Epithelial cell of esophagus (primary cell): ENCODE results near the gene FAM187B.
A peak's percentile ranks its signal among the peaks of the same experiment; 100 is the strongest.

Experiments
- DNase-seq: peaks from one replicate; pipeline ENCODE4 v3.0.0; 2010; ENCODE audit warnings: low read depth
- H3K4me3 ChIP-seq: 2 replicates; pipeline ENCODE4 v1.5.1; 2011; ENCODE audit warnings: mild to moderate bottlenecking, low read length, control low read depth
- TF ChIP-seq, protein P1 (sequence below): IDR thresholded peaks from 2 replicates; pipeline ENCODE4 v1.5.1; 2011; ENCODE audit warnings: low read depth, mild to moderate bottlenecking, low read length, control low read depth, inconsistent platforms; ENCODE audit not compliant: insufficient read depth; ENCODE audit errors: missing control alignments

Gene FAM187B

DNA sequence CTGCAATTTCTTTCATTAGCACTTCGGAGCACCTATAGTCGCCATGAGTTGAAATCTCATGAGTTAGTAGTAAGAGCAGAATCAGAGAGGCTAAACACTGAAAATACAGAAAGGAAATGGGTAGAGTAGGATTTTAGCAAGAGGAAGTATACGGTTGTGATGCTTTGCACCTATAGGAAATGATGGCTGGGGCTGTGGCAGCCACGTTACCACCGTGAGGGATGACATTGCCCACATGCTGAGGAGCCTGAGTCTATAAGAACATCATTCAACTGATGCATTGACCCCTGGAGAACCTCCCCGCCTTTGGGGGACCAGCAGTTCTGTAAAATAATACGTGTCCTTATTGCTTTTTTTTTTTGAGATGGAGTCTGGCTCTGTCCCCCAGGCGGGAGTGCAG is 20.4 kb downstream of the FAM187B start:
- DNase-seq: no peak
- TF ChIP-seq, protein P1, sequence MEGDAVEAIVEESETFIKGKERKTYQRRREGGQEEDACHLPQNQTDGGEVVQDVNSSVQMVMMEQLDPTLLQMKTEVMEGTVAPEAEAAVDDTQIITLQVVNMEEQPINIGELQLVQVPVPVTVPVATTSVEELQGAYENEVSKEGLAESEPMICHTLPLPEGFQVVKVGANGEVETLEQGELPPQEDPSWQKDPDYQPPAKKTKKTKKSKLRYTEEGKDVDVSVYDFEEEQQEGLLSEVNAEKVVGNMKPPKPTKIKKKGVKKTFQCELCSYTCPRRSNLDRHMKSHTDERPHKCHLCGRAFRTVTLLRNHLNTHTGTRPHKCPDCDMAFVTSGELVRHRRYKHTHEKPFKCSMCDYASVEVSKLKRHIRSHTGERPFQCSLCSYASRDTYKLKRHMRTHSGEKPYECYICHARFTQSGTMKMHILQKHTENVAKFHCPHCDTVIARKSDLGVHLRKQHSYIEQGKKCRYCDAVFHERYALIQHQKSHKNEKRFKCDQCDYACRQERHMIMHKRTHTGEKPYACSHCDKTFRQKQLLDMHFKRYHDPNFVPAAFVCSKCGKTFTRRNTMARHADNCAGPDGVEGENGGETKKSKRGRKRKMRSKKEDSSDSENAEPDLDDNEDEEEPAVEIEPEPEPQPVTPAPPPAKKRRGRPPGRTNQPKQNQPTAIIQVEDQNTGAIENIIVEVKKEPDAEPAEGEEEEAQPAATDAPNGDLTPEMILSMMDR: no peak
- H3K4me3 ChIP-seq: no peak overlapping the region

DNA sequence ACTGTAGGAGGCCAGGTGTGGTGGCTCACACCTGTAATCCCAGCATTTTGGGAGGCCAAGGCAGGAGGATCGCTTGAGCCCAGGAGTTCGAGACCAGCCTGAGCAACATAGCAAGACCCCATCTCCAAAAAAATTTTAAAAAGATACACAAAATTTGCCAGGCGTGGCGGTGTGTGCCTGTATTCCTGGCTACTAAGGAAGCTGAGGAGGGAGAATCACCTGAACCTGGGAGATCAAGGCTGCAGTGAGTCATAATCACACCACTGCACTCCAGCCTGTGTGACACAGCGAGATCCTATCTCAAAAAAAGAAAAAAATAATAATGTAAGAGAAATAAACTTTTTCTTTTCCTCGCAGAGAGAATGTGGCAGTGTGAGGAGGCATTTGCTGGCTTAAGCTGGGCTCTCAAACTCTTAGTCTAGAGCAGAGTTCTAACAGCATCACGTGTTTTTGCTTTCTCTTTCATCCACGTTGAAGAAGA is 21.1 kb downstream of the FAM187B start:
- TF ChIP-seq, protein P1: no peak
- no peak overlapping the region for H3K4me3 ChIP-seq
- peak; percentile 22 for DNase-seq

DNA sequence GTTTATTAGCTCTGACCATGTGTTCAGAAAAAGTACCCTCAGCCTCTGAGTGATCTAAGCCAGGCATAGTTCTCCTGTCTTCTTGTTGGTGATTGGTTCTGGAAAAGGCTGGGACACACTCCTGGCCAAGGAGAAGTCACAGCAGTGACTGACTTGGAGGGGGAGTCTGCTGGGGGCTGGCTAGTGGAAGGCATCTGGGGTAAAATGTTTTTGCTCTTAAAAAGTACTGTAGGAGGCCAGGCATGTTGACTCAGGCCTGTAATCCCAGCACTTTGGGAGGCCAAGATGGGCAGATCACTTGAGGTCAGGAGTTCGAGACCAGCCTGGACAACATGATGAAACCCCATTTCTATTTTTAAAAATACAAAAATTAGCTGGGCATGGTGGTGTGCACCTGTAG is 21.7 kb downstream of the FAM187B start:
- H3K4me3 ChIP-seq: no peak overlapping the region
- no peak for DNase-seq
- TF ChIP-seq, protein P1: no peak

DNA sequence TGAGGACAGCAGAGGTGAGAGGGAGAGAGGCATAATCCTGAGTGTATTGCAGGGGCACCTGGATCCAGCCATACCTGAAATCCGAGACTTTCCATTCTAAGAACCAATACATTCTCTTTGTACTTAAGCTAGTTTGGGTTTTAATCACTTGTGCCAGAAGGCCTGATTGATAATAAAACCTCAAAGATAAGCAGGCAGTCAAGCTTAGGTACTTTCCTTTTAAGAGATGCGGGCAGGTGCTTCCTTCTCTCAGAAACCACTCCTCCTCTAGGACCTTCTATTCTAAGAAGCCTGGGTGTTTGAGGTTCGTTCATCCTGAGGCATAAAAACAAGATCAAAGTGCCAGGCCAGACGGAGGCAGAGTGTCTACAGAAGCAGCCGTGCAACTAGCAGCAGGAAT is 22.2 kb downstream of the FAM187B start:
- H3K4me3 ChIP-seq: no peak overlapping the region
- TF ChIP-seq, protein P1: no peak
- no peak for DNase-seq

DNA sequence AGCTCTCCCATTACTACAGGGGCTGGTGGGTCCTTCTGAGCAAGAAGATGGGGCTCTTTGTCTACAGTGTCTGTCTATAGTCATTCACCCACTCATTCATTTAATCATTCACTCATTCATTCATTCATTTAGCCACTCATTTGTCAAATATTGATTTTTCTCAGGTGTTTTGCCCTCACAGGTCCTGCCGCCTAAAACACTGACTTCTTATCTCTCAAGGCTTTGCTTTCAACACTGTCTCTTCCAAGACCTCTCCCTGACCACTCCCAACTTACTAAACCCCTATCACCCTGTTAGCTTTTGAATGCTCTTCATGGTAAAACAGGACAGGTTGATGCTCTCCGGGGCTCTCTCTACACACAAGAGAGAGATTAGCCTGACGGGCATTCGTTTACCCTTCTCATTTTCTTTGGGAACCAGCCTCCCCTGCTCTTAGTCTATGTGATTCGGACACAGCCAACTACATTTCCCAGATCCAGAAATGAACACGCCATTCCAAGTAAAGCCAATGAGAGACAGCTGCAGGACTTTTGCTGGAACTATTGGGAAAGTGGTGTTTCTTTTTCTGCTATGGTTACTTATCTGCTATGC is 22.7 kb downstream of the FAM187B start:
- H3K4me3 ChIP-seq: no peak overlapping the region
- TF ChIP-seq, protein P1: no peak
- DNase-seq: no peak

DNA sequence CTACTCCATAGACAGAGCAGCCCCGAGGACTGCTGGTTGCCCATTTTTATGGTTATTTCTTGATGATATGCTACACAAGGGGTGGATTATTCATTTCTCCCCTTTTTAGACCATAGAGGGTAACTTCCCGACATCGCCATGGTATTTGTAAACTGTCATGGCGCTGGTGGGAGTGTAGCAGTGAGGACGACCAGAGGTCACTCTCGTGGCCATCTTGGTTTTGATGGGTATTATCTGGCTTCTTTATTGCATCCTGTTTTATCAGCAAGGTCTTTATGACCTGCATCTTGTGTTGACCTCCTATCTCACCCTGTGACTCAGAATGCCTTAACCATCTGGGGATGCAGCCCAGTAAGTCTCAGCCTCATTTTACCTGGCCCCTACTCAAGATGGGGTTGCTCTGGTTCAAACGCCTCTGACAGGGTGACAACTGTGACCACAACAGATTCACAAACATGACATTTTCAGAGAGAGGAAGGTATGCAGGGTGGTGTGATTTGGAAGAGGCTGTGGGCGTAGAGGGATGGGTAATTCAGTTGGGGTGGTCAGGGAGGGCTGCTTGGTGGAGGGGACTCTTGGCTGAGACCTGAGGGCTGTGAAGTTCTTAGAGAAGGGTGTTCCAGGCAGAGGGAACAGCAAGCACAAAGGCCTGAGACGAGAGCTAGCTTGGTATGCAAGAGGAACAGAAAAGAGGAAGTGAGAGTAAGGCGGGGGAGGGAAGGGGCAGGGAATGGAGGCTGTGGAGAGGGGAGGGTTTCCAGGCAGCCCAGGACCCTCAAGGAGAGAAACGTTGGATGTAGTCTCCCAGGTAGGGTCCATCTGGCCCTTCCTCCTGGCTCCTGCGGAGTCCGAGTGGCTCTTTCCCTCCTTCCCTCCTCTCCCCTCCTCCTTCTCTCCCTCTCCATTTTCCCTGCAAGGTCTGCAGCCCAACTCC is 23.5 kb downstream of the FAM187B start:
- no peak overlapping the region for H3K4me3 ChIP-seq
- DNase-seq: no peak
- TF ChIP-seq, protein P1: no peak
